GM18870 (cell line): ENCODE data around the gene GRAMD4.

Experiments used
- ATAC-seq: cut with Tn5 transposase; IDR thresholded peaks from one replicate; pipeline ENCODE4 v1.9.1; 2021; ENCODE audit warnings: moderate library complexity; ENCODE audit not compliant: unreplicated experiment

GRAMD4 gene

DNA sequence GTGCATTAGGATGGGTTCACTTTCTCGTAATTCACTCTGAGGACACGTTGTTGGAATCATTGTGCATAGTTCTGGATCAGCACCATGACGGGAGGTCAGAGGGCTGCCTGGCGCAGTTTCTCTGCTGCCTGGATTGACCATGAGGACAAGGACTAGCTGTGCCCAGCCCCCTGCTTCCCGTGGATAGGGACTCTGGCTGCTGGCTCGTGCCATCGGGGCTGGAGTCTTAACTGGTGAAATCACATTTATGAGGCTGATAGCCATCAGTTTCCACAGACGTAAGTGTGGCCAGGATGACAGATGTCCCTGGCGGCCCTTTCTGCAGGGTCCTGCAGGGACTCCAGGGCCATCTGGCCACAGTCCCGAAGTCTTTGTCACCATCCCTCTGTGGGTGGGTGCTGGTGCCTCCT is 24.1 kb upstream of the GRAMD4 start:
- ATAC-seq, result no peak

- no peak for ATAC-seq
These were observed 23.4 kb upstream of the GRAMD4 start for GRCh38 chr22:46596819-46597218.

DNA sequence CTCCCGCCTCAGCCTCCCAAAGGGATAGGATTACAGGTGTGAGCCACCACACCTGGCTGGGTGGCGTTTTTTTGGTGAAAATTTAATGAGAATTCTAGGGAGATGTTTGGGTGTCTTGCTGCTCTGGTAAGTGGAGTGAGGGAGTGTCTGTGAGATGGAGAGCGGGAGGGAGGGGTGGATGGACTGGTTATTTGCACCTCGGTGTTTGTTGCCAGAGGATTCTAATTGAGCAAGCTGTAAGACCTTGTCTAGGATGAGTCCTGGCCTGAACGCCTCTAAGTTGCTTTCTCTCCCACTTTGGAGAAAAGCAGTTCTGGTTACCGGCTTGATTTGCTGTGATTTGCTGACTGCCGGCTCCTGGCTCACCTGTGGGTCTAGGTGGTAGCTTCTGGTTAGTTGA is 22.0 kb upstream of the GRAMD4 start:
- ATAC-seq, result no peak

GRCh38 chr22:46598737-46599424 is 21.3 kb upstream of the GRAMD4 start:
- no peak for ATAC-seq

DNA sequence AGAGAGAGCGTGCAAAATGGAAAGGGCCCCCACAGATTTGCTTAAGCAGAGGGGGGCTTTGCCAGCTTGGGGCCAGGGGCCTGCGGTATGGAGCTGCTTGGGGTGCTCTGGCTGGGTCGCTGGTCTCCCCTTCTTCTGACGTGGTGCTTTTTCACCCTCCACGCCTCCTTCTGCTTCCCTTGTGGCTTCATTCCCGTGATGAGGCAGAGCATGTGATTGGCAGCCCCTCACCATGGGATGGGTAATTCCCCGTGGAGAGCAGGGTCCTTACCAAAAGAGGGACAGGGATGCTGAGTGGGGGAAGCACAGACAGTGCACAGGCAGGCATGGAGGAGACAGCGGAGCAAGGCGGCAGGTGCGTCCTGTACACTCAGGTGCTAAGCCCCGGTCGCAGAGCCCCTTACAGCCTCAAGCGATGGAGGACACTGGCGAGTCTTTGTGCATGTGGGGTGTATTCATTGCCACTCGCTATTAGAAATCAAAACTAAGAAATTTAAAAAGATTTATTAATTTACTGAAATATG is 19.9 kb upstream of the GRAMD4 start:
- ATAC-seq, result no peak

DNA sequence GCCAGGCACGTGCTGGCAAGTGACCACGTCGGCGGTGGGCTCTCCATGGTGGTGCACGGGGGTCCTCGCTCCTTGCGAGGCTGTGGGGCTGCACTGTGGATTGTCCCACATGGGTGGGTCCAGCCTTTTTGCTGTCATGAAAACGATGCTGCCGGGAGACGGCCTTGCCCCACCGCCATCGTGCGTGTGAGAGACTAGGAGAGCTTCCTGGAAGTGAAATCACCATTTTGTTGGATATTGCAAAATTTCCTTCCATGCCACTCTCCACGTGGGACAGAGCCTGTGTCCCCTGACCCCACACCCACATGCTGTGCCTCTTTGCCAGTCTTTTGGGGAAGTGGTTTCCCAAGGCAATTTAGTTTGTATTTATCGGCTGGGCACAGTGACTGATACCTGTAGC is 18.2 kb upstream of the GRAMD4 start:
- no peak for ATAC-seq

GRCh38 chr22:46604306-46604690 is 15.9 kb upstream of the GRAMD4 start:
- ATAC-seq, result no peak

DNA sequence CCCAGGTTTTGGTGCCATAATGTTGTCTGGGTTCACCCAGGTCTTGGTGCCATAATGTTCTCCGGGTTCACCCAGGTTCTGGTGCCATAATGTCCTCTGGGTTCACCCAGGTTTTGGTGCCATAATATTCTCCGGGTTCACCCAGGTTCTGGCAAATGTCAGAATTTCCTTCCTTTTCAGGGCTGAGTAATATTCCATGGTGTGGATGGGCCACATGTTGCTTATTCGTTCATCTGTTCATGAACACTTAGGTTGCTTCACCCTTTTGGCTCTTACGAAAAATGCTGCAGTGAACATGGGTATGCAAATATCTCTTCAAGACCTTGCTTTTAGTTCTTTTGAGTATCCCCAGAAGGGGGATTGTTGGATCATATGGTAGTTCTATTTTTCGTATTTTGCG is 15.1 kb upstream of the GRAMD4 start:
- no peak for ATAC-seq

GRCh38 chr22:46606886-46607285 is 13.3 kb upstream of the GRAMD4 start:
- no peak for ATAC-seq

DNA sequence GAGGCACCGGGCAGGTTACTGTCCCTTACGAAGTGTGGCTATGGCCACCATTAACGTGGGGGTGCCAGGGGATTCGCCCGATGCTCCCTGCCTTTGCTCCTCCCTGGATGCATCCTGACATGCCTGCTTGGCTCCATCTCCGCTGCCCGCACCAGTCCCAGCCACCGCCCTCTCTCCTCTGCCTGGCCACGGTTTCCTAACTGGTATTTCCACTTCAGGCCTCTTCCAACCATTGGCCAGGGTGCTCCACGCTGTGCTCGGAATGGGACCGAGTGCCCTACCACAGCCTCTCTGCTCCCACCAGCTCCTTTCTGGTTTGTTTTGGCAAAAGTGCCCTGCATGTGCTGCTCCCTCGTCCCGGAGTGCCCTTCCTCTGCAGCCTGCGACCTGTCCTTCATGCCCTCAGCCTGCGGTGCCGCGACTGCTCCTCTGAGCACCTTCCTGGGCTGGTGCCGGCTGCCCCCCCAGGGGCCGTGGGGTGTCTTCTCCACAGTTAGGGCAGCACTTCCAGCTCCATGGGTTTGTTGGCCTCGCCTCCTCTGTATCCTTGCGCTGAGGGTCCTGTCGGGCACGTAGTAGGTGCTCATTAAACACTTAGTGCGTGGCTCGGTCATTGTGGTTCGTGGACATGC is 12.6 kb upstream of the GRAMD4 start:
- no peak for ATAC-seq

GRCh38 chr22:46609175-46609690 is 11.0 kb upstream of the GRAMD4 start:
- ATAC-seq, result no peak

GRCh38 chr22:46609724-46610201 is 10.4 kb upstream of the GRAMD4 start:
- no peak for ATAC-seq

DNA sequence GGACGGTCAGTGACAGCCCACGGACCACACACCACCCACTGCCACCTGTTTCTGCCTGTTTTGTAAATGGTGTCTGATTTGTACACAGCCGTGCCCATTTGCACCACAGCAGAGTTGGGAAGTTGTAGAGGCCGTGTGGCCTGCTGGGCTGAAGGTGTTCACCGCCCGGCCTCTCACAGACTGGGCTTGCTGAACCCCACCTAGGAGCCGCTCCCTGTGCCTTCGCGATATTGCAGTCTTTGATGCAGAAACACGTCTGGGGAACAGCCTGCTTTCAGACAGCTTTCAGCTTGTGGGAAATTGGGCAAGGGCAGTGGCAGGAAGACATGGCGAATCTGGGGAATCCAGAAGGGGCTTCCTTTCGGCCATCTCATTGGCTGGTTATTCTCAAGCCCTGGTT is 9.8 kb upstream of the GRAMD4 start:
- no peak for ATAC-seq

DNA sequence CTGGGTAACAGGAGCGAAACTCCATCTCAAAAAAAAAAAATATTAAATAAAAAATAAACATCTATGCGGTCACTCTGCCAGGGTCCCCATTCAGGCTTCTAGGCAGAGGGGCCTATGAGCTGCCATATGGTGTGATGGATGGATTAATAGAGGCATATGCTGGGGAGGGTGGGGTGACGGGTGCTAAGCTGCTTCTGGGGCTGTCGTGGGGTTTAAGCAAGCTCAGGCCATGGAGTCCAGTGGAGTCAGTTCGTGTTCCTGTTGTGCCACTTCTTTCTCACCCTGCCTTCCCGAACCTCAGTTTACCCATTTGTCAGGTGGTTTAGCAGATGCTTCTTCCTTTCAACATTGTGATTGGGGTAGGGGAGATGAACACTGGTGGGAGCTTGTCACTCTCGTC is 9.0 kb upstream of the GRAMD4 start:
- no peak for ATAC-seq

DNA sequence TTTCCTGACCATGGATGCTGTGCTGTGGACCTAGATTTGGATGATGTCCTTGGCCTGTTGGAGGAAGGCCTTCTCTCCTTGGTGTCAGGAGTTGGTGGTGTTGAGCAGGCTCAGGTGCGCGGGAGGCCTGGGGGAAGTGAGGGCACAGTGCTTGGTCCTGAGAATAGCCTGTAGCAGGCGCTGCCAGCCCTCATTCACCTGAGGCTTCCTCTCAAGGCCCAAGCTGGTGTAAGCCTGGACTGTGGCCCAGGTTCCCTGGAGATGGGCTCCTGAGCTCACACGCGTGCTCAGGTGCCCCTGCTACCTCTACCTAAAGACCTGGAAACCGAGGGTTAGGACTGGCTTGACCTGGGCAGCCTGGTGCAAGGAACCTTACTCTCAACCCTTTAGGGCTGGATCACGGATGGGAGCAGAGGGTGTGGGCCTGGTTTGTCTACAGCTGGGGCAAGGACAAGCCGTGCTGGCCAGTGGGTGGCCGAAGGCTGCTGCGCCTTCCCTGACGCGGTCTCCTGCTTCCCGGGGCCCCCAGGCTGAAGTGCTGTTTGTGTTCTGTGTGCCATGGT is 7.8 kb upstream of the GRAMD4 start:
- ATAC-seq, result no peak

GRCh38 chr22:46612904-46613605 is 7.1 kb upstream of the GRAMD4 start:
- ATAC-seq, result no peak

GRCh38 chr22:46613606-46614021 is 6.6 kb upstream of the GRAMD4 start:
- ATAC-seq, result no peak

- ATAC-seq, result no peak
These were observed 5.9 kb upstream of the GRAMD4 start for GRCh38 chr22:46614025-46614931.

- no peak for ATAC-seq
These were observed 2.8 kb upstream of the GRAMD4 start for GRCh38 chr22:46617207-46617985.
